GM18868 (cell line): ENCODE results near the gene PUM1.

ENCODE experiments used
- ATAC-seq: cut with Tn5 transposase; IDR thresholded peaks from one replicate; pipeline ENCODE4 v1.9.1; 2021; ENCODE audit warnings: mild to moderate bottlenecking, moderate library complexity; ENCODE audit not compliant: unreplicated experiment

PUM1 gene

DNA sequence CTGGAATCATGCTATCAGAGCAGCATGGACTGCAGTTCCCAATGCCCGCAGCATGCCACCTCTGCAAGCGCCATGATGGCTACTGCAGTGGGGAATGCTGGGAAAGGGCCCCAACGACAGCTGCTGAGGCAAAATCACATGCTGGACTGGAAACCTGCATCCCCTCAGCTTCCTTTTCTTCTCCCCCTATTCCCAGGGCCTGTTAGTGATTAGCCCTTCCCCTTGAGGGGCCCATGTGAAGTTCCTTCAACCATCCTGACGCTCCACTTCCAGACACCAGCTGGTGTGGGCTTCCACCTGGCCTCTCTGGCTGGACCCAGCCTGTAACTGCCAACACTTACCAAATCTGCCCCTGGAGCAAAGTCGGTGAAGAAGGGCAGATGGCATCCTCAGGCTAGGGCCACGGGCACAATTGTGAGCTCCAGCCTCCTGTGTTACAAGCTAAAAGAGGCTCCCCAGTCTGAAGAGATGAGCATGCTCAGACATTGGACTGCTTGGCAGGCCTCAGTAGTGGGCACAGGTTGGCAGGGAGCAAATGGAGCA lies 134.8 kb downstream of the PUM1 start:
- ATAC-seq, result no peak

DNA sequence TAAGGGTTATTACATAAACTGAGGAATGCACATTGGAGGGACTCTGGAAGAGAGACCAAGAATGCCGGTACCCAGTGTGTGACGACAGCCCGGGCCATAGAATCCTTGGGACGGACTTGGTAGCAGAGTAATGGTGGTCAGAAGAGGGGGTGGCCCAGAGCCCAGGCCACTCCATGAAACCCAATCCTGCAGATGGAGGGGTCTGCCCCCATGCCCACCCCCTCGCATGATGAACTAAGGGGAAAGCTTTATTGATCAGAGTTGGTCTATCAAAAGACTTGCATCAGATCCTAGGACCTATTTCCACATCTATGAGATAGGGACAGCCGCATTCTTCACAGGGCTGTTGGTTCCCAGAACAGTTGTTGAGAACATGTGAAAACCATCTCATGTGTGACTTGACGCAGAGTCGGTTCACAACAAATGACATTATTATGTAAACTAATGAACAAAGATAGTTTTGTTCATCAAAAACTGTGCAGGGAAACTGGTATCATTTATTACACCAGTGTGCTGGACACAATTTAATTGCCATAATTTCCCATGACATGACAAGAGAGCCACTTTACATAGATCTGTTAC lies 135.5 kb downstream of the PUM1 start:
- ATAC-seq, result no peak

DNA sequence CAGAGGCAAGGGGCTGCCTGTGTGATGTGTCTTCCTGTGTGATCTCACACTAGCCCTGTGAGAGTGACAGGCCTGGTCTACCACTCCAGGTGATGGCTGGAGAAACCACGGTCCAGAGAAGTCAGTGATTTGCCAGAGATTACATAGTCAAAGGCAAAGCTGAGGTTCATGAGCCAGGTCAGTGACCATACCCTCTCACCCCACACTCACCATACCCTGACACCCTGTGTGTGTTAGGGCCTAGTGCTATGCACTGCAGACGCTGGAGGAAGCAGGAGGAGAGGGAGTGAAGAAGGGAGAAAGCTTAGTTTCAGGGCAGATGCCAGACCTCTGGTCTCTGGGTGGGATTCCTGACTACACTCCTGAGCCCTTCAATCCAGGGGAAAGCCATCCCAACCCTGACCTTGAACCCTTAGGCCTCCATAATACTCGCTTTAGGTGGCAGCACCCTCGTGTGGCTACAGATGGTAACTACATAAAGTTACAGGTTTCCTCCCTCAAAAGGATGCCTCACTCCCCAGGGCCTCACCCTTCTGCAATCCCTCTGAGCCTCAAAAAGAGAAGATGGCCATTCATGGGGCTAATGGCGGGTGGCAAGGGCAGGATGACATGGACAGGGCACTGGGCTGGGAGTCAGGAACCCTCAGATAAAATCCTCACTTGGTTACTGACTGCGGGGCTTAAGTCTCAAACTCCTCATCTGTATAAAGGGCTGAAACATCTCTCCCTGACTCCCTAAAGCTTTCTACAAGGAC lies 136.2 kb downstream of the PUM1 start:
- no peak for ATAC-seq

DNA sequence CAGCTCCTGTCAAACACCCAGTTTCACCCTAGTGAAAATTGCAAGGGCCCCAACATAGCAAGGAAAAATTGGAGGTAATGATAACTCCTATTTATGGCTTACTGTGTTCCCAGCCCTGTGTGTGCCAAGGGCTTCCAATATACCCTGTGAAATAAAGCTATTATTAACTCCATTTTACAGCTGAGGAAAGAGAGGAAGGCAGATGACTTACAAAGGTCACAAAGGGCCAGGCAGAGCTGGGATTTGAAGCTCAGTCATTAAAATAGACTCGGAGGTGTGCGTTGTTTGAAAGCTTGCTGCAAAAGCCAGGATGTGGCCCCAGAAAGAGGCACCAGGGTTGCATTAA lies 136.8 kb downstream of the PUM1 start:
- no peak for ATAC-seq

DNA sequence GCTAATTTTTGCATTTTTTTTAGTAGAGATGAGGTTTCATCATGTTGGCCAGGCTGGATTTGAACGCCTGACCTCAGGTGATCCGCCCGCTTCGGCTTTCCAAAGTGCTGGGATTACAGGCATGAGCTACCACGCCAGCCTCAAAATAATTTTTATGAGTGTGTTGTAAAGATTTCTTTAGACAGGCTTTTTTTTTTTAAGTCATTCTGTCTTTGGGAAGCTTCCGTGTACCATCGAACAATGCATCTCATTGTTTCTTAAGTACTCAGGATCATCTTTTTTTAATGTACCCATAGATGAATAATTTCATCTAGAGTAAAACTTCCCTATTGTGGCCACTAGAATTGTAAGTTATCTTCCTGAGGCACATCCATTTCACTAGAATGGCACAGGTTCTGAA lies 137.3 kb downstream of the PUM1 start:
- ATAC-seq, result no peak

DNA sequence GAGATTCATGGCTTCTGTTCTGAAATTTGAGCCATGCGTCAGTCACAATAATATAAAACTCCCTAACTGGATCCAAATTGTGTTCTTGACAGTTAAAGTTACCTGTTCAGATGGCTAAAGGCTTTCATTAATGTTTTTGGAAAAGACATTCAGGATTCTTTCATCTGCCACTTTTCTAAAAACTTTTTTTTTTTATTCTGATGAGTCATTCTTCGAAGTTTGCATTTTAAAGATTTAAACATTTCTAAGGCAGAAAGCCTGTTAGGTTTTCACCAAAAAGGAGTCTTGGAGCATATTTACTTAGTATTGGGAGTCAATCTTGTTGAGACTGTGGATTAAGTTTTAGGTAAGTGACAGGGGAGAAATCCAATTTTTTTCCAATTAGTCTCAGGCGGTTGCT lies 138.1 kb downstream of the PUM1 start:
- ATAC-seq, result no peak

DNA sequence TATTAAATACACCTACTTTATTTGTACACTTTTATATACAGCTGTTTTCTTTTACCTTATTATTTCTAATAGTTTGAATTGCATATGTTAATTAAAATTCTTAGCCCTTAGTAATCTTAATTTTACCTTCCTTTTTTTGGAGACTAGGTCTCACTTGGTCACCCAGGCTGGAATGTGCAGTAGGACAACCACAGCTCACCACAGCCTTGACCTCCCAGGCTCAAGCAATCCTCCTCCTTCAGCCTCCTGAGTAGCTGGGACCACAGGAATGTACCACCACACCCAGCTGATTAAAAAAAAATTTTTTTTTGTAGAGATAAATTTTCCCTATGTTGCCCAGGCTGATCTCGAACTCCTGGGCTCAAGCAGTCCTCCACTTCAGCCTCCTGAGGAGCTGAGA lies 141.9 kb downstream of the PUM1 start:
- no peak for ATAC-seq

DNA sequence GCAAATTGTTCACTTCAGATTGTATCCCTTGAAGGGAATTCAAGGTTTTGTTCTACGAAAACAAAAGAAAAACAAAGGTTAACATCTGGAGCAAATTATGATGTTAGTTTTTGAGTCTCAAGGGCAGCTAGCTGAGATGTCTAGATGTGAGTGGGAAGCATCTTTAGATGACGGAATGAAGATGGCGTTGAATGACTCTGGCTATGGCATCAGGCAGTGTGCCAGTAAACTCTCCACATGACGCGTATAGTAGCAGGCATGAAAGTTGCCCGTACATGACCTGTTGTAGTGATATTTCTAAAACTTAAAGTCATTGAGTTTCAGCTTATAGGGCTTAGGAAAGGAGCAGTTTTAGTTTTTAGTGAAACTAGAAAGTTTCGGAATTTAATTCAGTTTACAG lies 144.7 kb downstream of the PUM1 start:
- ATAC-seq, result no peak

DNA sequence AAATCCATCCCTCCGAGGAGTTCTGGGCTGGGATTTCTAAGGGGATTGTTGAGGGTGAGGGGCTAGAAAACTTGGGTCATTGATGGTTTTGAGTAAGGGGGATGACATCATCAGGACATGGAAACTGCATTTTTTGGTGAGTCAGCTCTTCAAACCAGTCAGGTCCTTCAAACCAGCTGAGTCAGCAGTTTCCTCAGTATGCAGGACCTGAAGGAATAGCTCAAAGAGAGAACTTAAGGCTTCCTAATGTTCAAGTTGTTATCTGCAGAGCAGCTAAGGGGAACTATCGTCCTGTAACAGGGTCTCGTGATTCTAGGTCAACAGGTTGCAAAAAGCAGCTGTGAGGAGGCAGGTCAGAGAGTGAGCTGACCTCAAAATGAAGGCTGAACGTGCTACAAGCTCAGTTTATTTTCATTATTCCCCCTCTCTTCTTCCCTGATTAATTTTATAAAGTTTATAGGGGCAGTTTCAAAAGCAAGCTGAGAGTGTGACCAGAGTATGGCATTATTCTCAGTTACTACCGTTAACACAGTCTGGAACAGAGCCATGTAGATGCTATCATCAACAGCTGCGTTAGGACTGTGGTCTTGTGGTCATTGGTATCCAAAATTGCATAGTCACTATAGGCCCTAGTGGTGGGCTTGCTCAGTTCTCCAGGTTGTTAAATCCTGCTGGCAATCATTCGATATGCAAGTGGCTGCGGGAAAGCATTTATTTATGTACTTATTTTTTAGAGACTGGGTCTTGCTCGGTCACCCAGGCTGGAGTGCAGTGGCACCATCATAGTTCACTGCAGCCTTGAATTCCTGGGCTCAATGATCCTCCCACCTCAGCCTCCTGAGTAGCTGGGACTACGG lies 146.3 kb downstream of the PUM1 start:
- no peak for ATAC-seq

DNA sequence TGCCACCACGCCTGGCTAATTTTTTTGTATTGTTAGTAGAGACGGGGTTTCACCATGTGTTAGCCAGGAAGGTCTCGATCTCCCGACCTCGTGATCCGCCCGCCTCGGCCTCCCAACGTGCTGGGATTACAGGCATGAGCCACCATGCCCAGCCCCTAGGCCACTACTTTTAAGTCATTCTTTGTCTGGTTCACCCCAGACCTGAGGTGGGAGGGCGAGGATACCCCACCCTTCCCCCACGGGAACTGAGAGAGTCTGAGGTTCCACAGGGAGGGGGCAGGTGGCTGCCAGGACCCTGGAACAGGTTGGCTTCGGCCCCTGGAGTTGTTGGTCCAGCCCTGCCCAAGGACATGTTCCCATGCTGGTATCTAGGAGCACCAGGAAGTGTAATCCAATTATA lies 149.2 kb downstream of the PUM1 start:
- ATAC-seq, result no peak

DNA sequence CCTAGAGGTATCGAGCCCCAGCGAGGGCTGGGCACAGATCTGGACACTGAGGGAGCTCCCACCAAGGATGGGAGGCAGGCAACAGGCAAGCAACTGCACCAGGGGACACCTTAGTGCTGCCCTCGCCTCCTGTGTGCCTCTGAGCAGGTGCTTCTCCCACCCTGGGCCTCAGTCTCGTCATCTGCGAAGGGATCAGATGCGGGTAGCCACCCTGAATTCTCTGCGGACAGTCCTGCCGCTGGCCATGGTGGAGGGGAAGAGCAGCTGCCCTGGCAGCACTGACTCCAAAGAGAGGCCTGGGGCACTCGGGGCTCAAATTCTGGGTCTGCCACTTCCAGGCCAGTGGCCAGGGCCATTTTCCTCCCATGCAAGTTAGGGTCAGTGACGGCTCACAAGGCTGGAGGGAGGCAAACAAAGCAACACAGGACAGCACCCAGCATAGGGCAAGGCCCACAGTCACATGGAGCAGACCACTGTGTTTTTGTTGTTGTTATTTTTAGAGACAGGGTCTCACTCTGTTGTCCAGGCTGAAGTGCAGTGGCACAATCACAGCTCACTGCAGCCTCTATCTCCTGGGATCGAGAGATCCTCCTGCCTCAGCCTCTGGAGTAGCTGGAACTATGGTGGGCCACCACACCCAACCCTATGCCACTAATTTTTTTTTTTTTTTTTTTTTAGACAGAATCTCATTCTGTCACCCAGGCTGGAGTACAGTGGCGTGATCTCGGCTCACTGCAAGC lies 149.9 kb downstream of the PUM1 start:
- ATAC-seq, result no peak

DNA sequence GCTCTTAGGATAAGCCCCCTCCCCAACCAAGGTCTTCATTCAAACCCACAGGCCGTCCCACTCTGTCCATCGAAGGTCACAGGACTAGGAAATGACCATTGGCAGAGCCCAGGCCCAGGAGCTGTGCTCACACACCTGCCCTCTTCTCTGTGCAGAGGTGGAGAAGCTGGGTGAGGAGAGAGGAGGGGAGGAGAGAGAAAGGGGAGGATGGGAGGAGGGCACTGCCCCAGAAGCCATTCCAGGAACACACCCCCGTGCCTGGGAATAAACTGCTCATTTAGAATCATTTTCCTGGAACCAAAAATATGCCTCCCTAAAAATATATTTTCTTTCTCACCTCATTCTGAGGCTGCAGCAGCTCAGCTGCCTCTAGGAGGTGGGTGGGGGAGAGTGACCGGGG lies 150.6 kb downstream of the PUM1 start:
- ATAC-seq, result no peak

DNA sequence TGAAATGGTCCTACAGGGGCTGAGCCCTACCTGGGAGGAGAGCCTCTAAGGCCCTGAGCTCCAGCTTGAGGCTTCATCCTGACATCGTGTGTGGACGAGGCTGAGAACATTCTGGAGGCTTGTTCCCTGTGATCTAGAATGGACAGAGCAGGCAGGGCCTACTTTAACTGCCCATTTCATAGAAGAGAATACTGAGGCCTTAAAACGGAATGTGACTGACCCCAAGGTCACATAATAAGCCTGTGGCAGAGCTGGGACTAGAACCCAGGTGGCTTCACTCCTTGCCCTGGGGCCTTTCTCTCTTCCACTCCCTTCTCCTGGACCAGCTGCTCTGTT lies 151.0 kb downstream of the PUM1 start:
- no peak for ATAC-seq

DNA sequence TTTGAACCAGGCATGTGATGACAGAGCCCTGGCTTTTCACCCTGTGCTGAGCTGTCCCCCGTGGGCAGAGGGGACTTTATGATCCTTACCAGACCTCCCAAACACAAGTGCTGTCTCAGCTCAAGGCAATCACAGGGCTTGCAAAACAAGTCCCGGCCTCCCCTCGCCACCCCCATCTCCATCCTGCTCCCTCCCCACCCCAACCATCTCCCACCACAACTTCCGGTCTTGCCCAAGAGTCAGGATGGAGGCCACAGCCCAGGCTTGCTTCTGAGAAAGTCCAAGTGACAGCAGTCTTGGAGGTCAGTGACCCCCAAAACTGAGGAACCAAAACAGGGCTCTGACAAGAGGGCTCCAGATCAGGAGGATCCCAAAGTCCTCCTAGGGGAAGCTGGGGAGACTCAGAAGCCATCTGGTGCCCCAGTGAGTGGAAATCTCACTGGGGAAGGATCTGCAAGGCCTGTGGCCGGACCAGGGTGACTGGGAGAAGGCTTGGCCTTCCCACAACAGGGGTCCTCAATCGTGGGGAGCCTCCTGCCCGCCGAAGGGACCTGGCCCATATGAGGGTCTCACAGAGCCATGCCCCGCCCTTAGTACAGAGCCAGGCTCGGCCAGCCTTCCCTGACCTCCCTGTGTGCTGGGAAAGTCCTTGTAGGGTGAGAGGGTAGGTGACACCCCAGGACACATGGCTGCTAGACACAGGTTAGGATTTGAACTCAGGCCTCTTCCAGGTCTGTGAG lies 152.4 kb downstream of the PUM1 start:
- ATAC-seq, result no peak

DNA sequence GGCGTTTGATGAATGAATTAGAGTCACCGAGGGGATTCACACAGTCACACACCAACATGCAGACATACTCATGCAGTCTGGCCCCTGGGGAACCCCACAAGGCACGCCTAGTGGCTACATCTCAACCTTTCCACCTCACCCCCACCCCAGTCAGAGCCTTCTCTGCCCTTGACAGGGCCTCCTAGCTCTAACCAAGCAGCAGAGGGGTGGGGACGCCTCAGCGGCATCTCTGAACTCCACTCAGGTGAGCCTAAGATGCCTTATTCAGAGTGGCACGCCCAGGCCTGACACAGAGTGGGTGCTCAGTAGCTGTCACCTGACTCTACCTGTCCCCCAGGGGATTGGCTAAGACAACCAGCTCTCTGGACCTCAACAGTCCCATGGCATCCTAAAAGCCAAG lies 153.3 kb downstream of the PUM1 start:
- ATAC-seq, result no peak

DNA sequence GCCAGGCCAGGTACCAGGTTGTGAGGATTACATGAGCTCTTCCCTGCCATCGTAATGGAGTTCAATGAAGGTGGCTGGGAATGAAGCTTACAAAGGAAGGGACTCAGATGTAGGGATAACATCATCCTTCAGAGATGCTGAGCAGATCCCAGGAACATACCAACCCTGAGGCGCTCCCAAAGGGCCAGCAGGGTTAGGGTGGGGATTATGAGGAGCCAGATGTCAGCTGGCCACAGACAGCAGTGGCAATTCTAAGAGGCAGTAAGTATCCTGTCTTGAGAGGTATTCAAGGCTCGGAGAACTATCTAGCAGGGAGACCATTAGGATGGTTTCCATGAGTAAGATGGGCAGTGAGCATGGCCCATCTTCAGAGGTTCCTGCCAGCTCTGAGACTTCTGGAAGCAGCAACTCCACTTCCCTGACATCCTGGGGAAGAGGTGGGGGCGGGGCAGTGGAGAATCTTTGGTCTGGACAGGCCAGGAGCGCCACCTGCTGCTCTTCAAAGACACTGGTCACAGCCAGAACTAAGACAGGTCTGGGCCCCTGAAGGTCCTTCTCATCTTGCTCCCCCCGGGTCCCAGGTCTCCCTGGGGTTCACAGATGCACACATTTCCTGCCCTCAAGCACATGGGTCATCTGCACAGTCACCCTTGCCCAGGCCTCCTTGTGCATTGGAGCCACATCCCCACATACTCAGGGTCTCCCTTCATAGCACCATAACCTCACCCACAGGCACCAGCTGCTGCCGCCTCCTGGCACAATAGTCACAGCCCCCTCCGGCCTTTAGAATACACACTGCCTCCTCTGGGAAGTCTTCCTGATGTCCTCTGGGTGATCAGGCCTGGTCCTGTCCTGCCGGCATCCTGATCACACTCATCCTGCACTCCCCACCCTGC lies 154.2 kb downstream of the PUM1 start:
- no peak for ATAC-seq

DNA sequence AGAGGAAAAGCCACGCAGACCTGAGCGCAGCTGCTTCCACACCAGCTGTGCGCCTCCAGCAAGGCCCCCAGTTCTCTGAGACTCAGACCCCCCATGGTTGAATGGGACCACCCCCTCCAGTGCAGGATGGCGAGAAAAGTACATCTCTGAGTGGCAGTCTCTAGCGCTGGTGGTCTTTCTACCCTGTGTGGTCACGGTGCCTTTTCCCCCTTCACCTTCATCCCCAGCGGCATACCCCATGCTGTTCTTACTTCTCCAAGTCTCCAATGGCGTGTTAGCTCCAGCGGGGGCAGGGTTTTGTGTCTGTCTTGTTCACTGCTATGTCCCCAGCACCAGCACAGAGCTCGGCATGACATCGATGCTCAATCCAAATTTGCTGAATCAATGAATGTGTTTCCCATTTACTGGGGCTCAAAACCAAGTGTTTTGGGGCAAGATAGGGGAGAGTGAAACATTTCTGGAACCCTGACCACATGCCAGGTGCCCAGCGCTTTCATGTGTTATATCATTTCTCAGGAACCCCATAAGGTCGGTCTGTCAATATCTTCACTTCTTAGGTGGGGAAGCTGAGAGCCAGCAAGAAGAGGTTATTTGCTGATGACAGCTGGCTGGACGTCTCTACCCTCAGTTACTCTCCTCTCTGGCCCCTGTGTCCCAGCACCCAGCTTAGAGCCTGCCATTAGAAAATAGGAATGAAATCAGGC lies 156.0 kb downstream of the PUM1 start:
- no peak for ATAC-seq

DNA sequence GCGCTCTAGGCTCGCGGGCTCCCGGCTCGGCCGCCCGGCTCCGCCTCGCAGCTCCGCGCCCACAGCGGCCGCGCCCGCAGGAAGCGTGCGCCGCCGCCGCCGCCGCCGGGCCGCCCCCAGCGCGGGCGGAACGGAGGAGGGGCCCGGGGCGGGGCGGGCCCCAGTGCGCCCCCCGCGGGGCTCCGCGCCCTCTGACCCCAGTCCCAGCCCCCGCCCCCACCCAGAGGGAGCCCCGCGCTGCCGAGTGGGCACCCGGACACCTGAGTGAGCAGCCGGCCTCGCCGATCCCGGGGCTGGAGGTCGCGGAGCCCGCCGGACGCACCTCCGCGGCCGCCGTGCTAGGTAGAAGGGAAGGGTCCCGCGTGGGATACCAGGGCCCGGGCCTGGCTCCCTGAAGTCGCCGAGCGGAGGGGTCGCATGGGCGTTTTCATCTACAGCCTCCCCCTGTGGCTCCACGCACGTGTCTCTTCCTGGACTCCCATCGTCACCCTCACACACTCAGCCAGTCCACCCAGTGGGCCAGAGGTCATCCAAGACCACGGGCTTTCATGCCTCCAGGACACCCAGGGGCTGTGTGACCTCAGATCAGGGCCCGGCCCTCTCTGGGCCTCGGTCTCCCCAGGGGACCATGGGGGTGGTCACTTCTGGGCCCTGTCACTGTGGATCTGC lies 156.7 kb downstream of the PUM1 start, which contains the start of gene SDC3:
Gene SDC3, minus strand, starts transcription at position 63 of the 669 bp plus-strand sequence. CDS start 172 bp downstream, outside the sequence.
- ATAC-seq, result no peak
